ENCODE results near the gene IFNA13. TPM values are rescaled to one million over a fixed set of nuclear protein-coding genes. Genes with fewer than 3 reads are reported as not detected.
A peak's percentile ranks its signal among the peaks of the same experiment; 100 is the strongest.

IFNA13 gene
- total RNA-seq, 1 donor from 2014 or later, result not detected

- no peak for TF ChIP-seq CTCF (conservative IDR thresholded peaks at IDR 0.05; ENCODE audit: low read depth, low read length)
- DNase-seq (ENCODE audit: low read depth), result no peak
- peak overlapping the region; percentile 69 for H3K4me3 ChIP-seq (ENCODE audit: low read depth, low read length)
Measured at GRCh38 chr9:21333226-21333625, 34.6 kb downstream of the IFNA13 start.

GRCh38 chr9:21331676-21332402 is 36.0 kb downstream of the IFNA13 start:
- no peak for TF ChIP-seq CTCF (conservative IDR thresholded peaks at IDR 0.05; ENCODE audit: low read depth, low read length)
- H3K4me3 ChIP-seq (ENCODE audit: low read depth, low read length), result peak overlapping the region; percentile 10
- no peak for DNase-seq (ENCODE audit: low read depth)

GRCh38 chr9:21326526-21327139 is 41.2 kb downstream of the IFNA13 start:
- H3K4me3 ChIP-seq (ENCODE audit: low read depth, low read length), result no peak overlapping the region
- DNase-seq (ENCODE audit: low read depth), result no peak
- TF ChIP-seq CTCF (conservative IDR thresholded peaks at IDR 0.05; ENCODE audit: low read depth, low read length), result peak; percentile 70

GRCh38 chr9:21324047-21324446 is 43.8 kb downstream of the IFNA13 start:
- no peak for TF ChIP-seq CTCF (conservative IDR thresholded peaks at IDR 0.05; ENCODE audit: low read depth, low read length)
- H3K4me3 ChIP-seq (ENCODE audit: low read depth, low read length), result no peak overlapping the region
- DNase-seq (ENCODE audit: low read depth), result no peak

- no peak for DNase-seq (ENCODE audit: low read depth)
- TF ChIP-seq CTCF (conservative IDR thresholded peaks at IDR 0.05; ENCODE audit: low read depth, low read length), result no peak
- H3K4me3 ChIP-seq (ENCODE audit: low read depth, low read length), result no peak overlapping the region
Measured at GRCh38 chr9:21322911-21323461, 44.9 kb downstream of the IFNA13 start.

GRCh38 chr9:21320465-21320864 is 47.4 kb downstream of the IFNA13 start:
- no peak for TF ChIP-seq CTCF (conservative IDR thresholded peaks at IDR 0.05; ENCODE audit: low read depth, low read length)
- no peak for DNase-seq (ENCODE audit: low read depth)
- no peak overlapping the region for H3K4me3 ChIP-seq (ENCODE audit: low read depth, low read length)
